Adrenal gland (tissue), 12 donors: ENCODE measurements around the gene HIPK1. TPM values are rescaled to one million over a fixed set of nuclear protein-coding genes. Genes with fewer than 3 reads are reported as not detected.

Source experiments
- DNase-seq, 7 donors: peaks; one replicate each; pipeline ENCODE4 v3.0.0-alpha.2; 2019 to 2020
- H3K27ac ChIP-seq, 5 donors: fragments of 200-600 bp; sonication (generic) in 4 of 5; 1 replicate in 3 of 5; 2 replicates in 2 of 5; pipeline versions ENCODE4 v1.5.1 to v1.8.0; 2016 to 2020; ENCODE audit warnings: mild to moderate bottlenecking in 1 of 5
- H3K27me3 ChIP-seq: fragments of 200-600 bp; 2 replicates; pipeline ENCODE4 v1.8.0; 2021
- H3K36me3 ChIP-seq, 2 donors: fragments of 200-600 bp; replicated peaks in 1 of 2; 1 replicate in 1 of 2; 2 replicates in 1 of 2; pipeline versions ENCODE4 v1.5.1 to v1.8.0; 2018 to 2022
- H3K4me1 ChIP-seq, 2 donors: fragments of 200-600 bp; replicated peaks in 1 of 2; 1 replicate in 1 of 2; 2 replicates in 1 of 2; pipeline versions ENCODE4 v1.5.1 to v1.8.0; 2018 to 2021
- H3K4me3 ChIP-seq, 4 donors: fragments of 200-600 bp; sonication (generic) in 3 of 4; one replicate each; pipeline ENCODE4 v1.5.1; 2016 to 2018
- H3K9me3 ChIP-seq, 3 donors: fragments of 200-600 bp; sonication (generic) in 1 of 3; replicated peaks in 1 of 3; 1 replicate in 2 of 3; 2 replicates in 1 of 3; pipeline versions ENCODE4 v1.5.1 to v1.8.0; 2016 to 2021
- CTCF ChIP-seq, 6 experiments: fragments of 450-650 bp in 4 of 6; fragments of 200-600 bp in 2 of 6; sonication (generic) in 1 of 6; IDR thresholded peaks; 1 replicate in 5 of 6; 2 replicates in 1 of 6; pipeline versions ENCODE4 v1.5.1 to v1.8.0; 2016 to 2021; ENCODE audit warnings: antibody characterized with exemption in 6 of 6, mild to moderate bottlenecking in 2 of 6, moderate library complexity in 1 of 6
- POLR2A ChIP-seq, 2 donors: fragments of 450-650 bp; IDR thresholded peaks; one replicate each; pipeline ENCODE4 v1.6.1; 2017; ENCODE audit warnings: antibody characterized with exemption in 2 of 2, mild to moderate bottlenecking in 2 of 2, moderate library complexity in 1 of 2
- WGBS, 4 donors: extraction: QIAGEN DNeasy Blood & Tissue Kit in 2 of 4; methylation state at CpG; one replicate each; pipeline versions ENCODE4 v1.1.5 to v1.1.7; 2013 to 2017; 5-methylcytosine and 5-hydroxymethylcytosine counted together
- intact Hi-C, 2 donors: fragments of 100-400 bp; cut with DNase I; formaldehyde crosslinking; loops; one replicate each; pipeline versions ENCODE4 v1.14.1 to v1.15.0; 2022 to 2023
- polyA plus RNA-seq, 3 donors: library from polyadenylated mRNA; stranded (reverse); fragments of 200-250 nt in 2 of 3; fragments of 350-450 nt in 1 of 3; fragmentation: Illumina TruSeq in 1 of 3; extraction: RNeasy Lipid Tissue Mini Kit (QIAGEN cat#74804) in 1 of 3; gene quantifications; one replicate each; pipeline ENCODE4 v1.2.3, GENCODE V29; 2013 to 2014
- total RNA-seq, 9 donors: library from RNA; depleted of rRNA in 4 of 9; stranded (reverse); fragments of >200 nt in 4 of 9; fragments of 120-200 nt in 1 of 9; fragmentation: NEBNext Ultra II Directional in 1 of 9; extraction: Animal tissue kit (Norgen Biotek cat#: 25700) in 1 of 9; gene quantifications; one replicate each; pipeline versions ENCODE4 v1.1.0 to v1.2.4, GENCODE V29; 2013 to 2023
- donor health status: healthy with polysubstance abuse.
- donor health status: Bipolar disorder and iron deficiency.
- donor health status: DM: yes; HTN: yes; CAD: no.
- donor health status: DM: no; HTN: no; CAD: no.
- donor health status: DM: no; HTN: no; CAD: no.
- donor health status: DM: yes; HTN: yes; CAD: no.

The HIPK1 gene
- total and polyA plus RNA-seq, 12 donors = 13.0 to 102 (median 64.7) TPM

- Histone ChIP-seq H3K4me1 (peaks cover 11 to 16% of the 10 kb centered on the region in 2 donors), H3K4me3 (no peak overlapping the region), H3K9me3 (no peaks in the 10 kb centered on the region), H3K27ac (no peak overlapping the region), H3K27me3 (no peaks in the 10 kb centered on the region), H3K36me3 (peaks cover 0 to 34% of the 10 kb centered on the region in 2 donors)
- WGBS, 4 donors = 70 to 80% (median 76%) methylated on average over 4 of the region's 4 CpGs
- no peak for DNase-seq
- intact Hi-C loops = loop anchor here in 1 of 2 donors (10.0 kb wide), 1 partner anchor 141 kb away; no protein-coding TSS in a partner anchor
- no peak for TF ChIP-seq POLR2A (IDR thresholded peaks at IDR 0.05)
- TF ChIP-seq CTCF (IDR thresholded peaks at IDR 0.05) = no peak
Observed at GRCh38 chr1:113975211-113975895, 46.2 kb downstream of the HIPK1 start.

- Histone ChIP-seq H3K4me3 (no peak overlapping the region), H3K4me1 (peaks cover 11 to 16% of the 10 kb centered on the region in 2 donors), H3K9me3 (no peaks in the 10 kb centered on the region), H3K36me3 (peaks cover 0 to 20% of the 10 kb centered on the region in 2 donors), H3K27me3 (no peaks in the 10 kb centered on the region), H3K27ac (peak overlapping the region in 1 of 5 donors; percentile 66)
- DNase-seq = peak in 2 of 7 donors; percentile 23 to 34
- intact Hi-C loops = loop anchor here in 1 of 2 donors (10.0 kb wide), 1 partner anchor 142 kb away; no protein-coding TSS in a partner anchor
- peak; percentile 12 to 53 (median 42) for TF ChIP-seq CTCF (IDR thresholded peaks at IDR 0.05)
- no peak for TF ChIP-seq POLR2A (IDR thresholded peaks at IDR 0.05)
- 42 to 50% (median 46%) methylated on average over 4 of the region's 4 CpGs for WGBS, 4 donors
Observed at GRCh38 chr1:113976609-113977278, 47.6 kb downstream of the HIPK1 start.

- Histone ChIP-seq H3K9me3 (no peaks in the 10 kb centered on the region), H3K4me1 (peaks cover 11 to 24% of the 10 kb centered on the region in 2 donors), H3K27me3 (no peaks in the 10 kb centered on the region), H3K36me3 (peaks cover 0 to 9% of the 10 kb centered on the region in 2 donors), H3K27ac (no peak overlapping the region), H3K4me3 (no peak overlapping the region)
- DNase-seq = no peak
- whole genome bisulfite sequencing, 4 donors = 75 to 77% (median 76%) methylated on average over 3 of the region's 3 CpGs
- TF ChIP-seq POLR2A (IDR thresholded peaks at IDR 0.05) (no peak), CTCF (IDR thresholded peaks at IDR 0.05) (no peak)
- intact Hi-C loops = loop anchor here in 1 of 2 donors (10.0 kb wide), 1 partner anchor 143 kb away; no protein-coding TSS in a partner anchor
Observed at GRCh38 chr1:113977906-113978305, 48.8 kb downstream of the HIPK1 start.
